Activated CD4-positive, alpha-beta T cell treated with anti-CD3 and anti-CD28 coated beads for 48 hours (primary cell): ENCODE data around the gene STK32C.

Experiments used
- DNase-seq: peaks from one replicate; pipeline ENCODE4 v3.0.0-alpha.2; 2020

Gene STK32C

DNA sequence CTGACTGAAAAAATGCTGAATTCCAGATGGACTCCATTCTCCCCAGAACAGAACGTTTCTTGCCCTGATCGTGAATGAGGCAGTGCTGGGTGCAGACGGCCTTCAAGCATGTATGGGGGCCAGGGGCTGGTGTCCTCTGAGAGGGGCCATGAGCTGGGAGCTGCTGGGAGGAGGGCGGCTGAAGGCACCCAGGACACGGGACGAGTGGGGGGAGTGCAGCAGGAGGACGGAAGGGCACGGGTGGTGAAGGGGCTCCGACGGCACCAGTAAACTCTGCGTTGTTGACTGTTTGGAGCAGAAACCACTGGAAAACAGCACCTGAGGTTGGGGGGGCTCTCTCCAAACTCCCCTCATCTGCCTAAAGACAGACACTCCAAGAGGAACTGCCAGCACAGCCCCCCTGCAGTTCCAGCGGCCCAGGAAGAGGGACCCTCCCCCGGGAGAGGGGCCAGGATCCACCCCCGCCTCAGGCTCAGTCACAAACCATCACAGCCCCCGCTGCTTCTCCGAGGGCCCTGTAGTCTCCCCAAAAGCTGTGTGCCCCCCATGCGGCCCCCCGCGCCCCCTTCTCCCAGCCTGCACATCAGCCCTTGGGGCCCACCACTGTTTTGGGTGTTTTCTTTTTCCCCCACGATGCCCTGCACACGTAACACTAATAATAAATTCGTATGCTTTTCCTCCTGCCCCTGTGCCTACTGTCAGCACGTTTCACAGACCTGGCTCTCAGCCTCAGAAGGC, 65.5 kb downstream of the STK32C start:
- DNase-seq = no peak

DNA sequence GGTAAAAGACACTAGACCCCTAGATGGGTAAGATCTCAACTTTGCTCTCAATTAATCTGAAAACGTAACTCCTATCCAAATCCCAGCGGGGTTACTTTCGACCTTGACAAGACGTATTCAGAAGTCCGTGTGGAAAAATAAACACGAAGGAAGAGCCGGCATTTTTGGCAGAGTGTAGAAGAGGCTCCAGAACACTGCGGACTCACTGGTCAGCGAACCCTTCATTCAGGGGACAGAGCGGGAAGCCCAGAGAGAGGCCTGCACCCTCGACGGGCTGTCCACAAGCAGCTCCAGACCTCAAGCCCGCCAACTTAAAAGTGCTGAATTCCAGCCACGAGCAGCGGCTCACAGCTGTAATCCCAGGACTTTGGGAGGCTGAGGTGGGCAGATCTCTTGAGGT, 66.3 kb downstream of the STK32C start:
- no peak for DNase-seq

DNA sequence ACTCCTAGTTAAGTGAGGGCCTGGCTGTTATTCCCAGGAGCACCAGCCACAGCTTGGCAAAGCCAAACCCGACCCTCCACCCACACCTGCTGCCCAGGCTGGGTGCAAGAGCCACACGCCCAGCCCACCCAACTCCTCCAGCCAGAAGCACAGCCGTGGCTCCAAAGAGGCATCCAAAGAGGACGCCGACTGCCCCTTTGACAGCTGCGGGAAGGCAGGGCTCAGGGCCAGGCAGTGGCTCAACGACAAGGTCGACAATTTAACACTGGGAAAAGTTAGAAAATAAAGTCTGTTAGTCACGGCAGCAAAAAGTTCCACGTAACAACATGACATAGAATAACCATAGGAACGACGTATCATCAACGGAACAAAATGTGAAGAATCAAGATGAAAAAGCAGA, 66.7 kb downstream of the STK32C start:
- no peak for DNase-seq

DNA sequence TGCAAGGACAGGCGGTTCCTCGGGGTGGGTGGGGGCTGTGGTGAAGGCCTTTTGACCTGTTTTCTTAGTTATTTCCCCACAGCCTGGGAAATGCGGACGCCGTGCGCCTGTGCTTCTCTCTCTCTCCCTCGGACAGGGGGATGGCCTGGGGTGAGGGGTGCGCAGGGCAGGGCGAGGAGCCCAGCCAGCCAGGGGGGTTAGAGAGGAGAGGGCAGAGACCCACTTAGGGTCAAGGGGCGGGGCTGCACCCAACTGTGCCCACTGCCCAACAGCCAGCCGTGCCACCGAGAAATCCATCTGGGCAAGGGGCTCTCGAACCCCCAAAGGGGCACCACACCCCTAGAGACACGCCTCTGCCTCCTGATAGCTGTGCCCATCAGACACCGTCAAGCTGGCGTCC, 67.2 kb downstream of the STK32C start:
- DNase-seq = no peak

DNA sequence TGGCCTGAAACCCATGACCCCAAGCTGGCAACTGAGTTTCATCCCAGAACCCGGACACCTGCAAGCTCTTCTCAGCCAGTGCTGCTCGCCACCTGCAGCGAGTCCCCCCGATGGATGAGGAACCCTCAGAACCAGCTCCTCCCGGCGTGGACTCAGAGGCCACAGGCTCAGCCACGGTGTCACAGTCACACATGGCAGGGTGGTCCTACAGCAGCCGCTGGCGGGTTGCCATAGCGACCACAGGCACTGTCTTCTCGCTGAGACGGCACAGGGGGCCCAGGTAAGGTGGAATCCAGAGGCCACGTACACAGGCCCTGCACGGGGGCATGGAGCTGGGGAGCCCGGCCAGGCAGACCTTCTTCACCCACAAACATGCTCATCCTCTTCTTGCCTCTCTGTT, 67.6 kb downstream of the STK32C start:
- no peak for DNase-seq

DNA sequence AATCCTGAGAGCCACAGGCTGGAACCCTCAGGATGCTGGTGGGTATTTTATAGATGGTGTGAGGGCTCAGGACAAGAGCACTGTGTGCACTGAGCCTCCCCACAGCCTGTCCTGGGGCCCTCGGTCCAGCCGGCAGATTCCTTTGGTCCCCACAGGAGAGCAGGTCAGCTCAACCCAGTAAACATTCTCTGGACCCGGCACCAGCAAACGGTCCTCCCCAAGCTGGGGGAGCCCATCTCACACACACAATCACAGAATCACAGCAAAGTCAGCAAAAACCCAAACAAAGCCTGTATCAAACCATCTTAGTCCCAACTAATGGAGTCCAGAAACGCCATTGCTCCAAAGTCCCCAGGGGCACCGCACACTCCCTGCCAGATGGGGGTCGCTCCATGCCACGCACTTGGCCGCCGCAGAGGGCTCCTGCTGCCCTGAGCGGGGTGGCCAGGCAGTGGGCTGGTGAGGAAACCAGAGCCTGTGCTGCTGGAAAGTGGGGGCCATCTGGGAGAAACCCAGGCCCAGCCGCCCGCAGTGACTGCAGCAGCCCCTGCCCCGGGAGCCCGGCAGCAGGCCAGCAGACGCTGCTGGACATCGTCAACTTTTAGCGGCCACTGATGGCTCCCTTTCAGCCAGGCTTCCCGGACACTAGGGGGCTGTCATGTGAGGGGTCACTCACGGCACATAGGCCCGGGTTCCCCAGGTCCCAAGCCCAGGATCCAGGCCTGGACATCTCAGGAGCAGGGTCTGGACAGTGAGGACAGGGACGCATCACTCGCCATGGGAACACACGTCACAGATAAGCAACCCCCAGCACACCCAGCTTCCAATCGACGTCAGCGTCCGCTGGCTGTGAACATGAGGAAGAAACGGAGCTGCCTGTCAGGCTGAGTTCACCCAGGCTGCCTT, 68.4 kb downstream of the STK32C start:
- DNase-seq = no peak

DNA sequence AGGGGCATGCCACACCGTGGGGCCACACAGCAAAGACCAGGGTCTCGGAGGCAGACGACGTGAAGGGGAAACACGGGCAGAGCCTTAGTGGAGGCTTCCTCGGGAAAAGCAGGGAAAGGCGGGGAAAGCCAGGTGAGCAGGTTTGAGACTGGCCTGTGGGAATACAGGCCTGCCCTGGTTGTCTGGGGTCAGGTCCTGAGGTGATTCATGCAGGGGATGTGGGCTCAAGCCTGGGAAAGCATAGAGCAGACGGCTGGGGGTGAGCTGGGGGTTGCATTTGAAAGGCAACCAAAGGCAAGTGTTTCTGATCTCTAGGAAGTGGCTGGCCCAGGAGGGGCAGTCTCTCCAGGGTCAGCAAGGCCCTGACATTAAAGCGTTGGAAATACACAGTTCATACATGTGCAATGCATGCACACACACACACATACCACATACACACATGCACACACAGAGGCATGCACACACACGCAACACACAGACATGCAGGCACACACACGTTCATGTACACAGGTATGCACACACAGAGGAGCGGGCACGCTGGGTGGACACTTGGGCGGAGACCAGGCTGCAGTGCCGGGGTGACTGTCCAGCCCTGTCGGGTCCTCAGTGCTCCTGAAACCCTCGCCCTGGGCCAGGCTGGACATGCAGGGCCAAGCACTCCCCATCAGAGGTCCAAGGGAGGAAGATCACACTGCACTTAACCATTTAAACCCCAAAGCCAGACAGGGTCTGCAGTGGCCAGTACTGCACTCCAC, 69.2 kb downstream of the STK32C start:
- no peak for DNase-seq

DNA sequence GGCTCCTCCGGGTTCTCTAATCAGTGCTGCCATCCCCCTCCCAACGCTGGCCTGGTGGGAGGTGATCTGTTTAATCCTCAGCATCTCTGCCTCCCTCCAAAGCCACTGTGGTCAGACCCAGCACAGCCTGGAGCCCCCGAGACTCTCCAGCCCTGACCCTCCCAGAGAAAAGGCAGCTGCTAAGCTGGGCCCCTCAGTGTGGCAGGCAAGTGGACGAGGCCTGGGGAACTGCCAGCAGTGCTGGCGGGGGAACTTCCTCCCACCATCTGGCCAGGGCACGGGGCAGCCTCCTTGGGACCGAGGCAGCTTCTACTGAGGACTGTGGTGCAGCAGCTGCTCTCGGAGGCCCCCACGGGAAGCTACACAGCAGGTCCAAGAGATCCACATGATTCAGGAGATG, 69.9 kb downstream of the STK32C start:
- DNase-seq = no peak

DNA sequence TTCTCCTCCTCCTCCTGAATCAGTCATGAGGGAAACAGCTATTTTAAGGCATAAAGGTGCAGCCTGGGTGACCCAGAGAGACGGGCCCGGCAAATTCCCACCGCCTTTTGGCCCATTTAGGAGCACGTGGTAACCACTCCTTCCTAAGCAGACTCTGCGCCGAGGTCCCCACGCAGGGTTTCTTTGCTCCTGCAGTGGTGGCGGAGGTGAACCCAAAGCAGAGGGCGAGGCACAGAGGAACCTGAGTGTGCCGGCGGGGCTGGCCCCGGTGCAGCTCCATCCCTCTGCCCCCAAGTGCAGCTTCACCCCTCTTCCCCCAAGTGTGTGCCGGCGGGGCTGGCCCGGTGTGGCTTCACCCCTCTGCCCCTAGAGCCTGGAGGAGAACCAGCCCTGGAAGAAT, 70.4 kb downstream of the STK32C start:
- no peak for DNase-seq

DNA sequence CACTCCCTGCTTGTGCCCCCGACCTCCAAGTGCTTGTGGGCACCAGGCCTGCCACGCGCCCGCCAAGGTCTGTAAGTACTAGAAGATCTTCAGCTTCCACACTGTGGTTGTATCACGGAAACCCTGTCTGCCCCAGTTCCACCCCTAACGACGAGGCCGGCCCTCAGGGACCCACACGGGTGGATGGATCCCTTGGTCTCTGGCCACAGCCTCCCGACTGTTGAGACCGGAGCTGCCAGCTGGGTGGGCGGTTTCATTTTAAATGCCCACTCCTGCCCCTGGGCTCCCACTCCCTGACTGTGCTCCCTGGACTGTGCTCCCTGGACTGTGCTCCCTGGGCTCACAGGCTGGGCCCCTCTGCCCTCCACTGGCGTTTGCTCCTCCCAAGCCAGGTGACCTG, 70.9 kb downstream of the STK32C start:
- no peak for DNase-seq

DNA sequence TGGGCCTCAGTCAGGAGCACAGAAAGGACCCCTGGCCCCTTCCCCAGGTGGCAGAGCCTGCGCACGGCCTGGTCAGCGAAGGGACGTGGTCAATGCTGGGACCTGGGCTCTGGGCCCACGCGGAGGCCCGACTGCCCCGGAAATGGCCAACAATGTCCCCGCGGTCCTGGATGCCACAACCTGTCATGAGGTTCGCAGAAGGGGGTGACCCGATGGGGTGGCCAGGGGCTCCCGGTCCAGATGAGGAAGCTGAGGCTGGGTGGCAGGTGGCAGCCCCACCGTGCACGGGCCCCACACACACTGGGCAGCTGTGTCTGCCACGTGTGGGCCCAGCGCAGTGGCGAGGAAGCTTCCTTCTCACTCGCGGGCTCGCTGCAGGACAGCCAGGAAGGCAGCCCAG, 71.6 kb downstream of the STK32C start:
- no peak for DNase-seq

DNA sequence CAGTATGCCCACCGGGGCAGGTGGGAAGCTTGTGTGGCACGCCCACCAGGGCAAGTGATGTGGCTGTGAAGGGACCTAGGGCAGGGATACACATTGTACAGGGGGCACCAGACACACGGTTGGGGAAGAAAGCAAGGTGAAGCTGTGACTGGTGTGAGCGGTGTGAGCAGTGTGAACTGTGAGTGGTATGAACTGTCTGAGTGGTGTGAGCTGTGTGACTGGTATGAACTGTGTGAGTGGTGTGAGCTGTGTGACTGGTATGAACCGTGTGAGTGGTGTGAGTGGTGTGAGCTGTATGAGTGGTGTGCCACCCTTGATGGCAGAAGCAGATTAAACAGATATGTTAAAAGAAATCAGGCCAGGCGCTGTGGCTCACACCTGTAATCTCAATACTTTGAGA, 72.9 kb downstream of the STK32C start:
- DNase-seq = no peak

DNA sequence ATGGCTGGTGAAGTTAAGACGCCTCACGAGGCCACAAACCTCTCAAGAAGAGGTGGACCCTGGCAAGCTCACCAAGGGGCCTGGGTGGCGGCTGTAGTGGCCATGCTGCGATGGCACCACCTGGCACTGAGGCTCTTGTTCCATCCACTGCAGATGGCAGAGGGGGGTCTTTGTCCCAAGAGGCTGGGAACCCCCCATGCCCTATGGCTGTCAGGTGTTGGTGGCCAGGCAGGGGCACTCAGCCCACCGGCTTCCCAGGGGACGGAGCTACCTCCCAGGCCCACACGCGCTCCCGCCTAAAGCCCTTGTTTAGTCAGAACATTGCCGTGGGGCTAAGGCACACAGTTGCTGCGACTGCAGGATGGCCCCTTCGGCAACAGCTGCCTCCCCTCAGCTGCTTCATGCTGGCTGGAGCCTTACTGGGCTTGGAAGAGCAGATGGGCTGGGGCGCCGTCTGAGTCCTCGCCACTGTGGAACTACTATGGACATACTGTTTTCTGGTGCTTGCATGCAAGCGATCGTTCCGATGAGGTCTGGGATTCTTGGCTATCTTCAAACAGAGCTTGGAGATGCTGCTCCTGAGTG, 74.2 kb downstream of the STK32C start:
- no peak for DNase-seq

DNA sequence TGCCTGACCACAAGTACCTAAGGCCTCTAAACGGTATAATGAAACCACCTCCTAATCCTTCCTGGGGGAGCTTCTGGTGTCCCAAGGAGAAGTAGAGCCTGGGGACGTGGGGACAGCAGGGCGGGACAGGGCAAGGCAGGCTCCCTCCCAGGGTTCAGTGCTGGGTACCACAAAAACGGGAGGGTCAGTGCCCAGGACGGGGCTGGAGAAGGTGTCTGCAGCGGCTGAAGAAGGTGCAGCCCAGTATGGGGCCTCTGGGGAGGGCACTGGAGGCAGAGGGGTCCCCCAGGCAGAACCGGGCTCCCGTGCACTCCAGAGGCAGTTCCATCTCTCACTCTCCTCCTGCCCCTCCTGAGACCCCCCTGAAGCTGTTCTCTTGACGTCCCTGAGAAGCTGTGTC, 74.8 kb downstream of the STK32C start:
- no peak for DNase-seq

DNA sequence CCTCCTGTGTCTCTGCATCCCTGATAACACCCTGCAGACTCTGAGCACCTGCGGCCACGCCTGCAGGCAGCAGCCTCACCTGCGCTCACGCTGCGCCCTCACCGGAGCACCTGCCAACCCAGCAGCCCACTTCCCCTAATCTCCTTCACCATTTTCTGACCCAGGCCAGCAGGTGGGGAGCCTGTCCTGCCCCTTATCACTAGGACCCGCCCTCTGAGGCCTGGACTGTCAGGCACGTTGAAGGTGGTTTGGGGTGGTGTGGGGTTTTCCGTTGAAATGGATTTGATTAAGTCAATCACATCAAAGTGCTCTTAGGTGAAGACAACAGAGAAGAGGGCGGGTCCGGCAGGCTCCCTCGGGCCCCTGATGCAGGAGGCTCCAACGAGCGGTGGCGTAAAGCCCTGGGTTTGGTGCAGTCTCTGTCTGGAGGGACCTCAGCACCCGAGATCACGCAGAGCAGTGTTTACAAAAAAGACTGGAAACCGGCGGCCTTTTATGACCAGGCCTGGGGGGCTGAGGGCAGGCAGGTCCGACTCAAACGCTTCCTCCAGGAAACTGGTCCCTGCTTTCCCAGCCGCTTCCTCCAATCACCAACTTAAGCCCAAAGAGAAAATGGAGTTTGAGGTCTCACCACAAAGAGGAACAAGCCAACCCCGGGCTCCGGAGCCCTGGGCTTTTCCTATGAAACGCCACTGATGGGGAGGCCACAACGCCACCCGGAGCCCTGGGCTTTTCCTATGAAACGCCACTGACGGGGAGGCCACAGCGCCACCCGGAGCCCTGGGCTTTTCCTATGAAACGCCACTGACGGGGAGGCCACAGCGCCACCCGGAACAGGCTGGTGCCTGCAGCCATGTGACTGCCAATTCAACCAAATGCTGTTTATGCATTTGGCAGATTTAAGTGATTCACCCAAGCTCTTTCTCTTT, 75.5 kb downstream of the STK32C start:
- peak; percentile 61 for DNase-seq

DNA sequence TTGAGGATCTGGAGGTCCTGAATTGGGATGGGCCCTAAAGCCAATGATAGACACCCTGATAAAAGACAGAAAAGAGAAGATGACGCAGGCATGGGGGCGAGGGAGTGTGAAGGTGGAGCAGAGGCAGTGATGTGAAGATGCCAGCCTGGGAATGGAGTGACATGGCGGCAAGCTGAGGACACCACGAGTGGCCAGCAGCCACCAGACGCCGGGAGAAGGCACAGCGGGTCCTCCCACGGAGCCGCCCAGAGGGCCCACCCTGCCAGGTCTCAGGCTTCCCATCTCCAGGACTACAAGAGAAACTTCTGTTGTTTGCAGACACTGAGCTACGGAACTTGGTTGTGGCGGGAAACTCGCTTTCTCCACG, 76.1 kb downstream of the STK32C start:
- DNase-seq = no peak

DNA sequence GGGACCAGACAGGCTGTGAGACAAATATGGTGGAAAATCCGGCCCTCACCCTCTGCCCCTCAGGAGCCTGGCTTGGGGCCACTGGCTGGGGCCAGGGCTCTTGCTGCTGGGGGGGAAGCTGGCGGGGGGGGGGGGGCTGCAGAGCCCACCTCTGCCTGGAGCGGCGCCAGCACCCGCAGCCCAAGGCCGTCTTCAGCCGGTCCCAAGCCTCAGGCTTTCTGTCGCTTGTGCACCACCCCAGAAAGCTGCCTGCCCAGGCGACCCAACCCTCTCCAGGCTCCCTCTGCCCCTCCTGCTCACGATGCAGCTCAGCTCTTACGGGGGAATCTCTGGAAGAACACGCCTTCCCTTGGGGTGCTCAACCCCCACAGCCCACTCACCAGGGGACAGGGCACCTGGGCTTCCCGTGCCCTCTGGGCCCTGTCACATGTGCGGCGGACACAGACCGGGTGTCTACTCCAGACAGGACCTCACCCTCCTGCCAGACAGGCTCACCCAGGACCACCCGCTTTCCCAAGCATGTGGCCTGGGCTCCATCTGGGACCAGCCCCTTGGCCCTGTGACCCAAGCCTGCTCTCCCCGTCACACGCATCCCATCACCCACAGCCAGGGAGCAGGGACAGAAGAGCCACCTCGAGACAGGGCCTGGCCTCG, 77.1 kb downstream of the STK32C start:
- DNase-seq = no peak

DNA sequence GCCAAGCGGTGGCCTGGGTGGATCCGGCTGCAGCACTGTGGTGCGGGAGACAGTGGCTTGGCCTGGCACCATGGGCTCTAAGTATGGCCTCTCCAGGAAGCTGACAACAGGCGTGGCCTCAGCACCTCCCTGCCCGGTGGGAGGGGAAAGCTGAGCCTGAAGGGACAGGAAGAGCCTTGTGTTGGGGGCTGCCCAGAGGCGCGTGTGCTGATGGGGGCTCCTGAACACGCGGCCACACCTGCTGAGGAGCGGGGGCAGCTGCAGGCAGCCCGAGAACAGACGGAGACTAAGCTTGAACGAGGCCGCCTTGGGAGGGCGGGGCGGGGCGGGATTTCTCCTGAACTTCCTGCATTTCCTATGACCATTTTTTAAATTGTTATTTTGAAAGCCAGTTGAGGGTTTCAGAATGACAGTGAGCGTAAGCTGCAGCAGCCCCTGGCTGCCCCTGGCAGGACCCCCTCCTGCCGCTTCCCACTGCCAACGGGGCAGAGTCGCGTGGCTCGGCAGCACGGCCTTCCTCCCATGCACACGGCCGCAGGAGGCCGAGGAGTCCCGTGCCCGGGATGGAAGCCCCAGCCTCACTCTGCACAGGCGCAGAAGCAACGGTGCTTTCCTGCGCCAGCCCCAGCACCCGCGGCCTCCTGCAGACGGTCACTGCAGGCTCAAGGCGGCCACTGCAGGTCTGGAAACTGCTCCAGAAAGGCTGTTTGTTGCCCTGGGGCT, 77.8 kb downstream of the STK32C start:
- DNase-seq = peak; percentile 54

DNA sequence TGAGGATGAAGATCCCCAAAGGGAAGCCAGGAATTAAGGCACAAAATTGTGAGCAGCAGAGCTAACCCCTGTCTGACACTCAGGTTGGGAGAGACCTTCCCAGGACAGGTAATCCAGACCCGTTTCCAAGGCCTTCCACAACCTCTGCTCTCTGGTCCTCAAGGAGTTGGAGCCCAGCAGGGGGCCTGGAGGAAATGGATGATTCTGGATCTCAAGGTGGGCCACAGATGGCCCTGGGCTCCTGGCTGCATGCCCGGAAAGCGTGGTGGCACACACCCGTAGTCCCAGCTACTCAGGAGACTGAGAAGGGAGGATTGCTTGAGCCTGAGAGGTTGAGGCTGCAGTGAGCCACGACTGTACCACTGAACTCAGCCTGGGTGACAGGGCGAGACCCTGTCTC, 78.7 kb downstream of the STK32C start:
- no peak for DNase-seq

DNA sequence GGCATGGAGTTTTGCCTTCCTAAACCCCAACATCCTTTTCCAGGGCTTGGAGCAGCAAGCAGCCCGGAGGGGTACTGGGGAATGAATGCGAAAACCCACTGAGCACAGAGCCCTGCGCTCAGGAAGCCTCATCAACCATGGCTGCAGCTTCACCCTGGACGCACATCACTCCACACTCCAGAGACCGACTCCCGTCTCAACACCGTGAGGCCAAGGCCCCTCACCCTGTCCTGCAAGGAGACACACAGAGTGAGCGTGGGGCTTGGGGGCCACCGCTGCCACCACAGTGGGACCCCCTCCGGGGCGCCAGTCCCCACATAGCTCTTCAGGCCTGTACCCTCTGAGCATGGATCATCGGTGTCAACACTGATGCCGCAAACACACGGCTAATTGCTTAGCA, 79.1 kb downstream of the STK32C start:
- DNase-seq = no peak

DNA sequence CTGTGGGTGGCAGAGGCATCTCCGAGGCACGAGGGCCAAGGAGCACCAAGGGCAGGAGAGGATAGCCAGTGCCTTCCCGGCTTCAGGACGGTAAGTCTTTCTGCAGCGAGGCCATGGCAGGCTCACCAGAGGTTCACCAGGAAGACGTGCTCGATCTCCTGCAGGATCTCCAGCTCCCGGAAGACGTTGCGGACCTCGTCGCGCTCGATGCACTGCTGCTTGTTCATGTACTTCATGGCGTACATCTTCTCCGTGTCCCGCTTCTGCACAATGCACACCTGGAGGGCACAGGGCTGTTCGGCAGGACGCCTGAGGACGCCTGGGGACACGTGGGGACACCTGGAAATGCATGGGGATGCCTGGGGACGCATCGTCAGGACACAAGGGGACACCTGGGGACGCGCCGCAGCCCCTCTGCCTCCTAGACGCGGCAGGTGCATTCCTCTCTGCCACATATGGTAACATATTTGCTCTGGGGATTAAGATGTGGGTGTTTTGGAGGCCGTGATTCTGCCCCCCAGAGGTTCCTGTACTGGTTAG, 79.8 kb downstream of the STK32C start:
- DNase-seq = no peak
